H4 (cell line): ENCODE measurements around the gene JPH3. TPM values are rescaled to one million over a fixed set of nuclear protein-coding genes. Genes with fewer than 3 reads are reported as not detected.

Experiments
- DNase-seq: peaks from one replicate; pipeline ENCODE4 v3.0.0-alpha.2; 2015; ENCODE audit warnings: low spot score
- total RNA-seq: library from RNA; depleted of rRNA; stranded (reverse); fragments of >200 nt; shearing (Covaris generic); gene quantifications from 2 replicates; pipeline ENCODE4 v1.2.3, GENCODE V29; 2014

Gene JPH3
- total RNA-seq, 1 experiment from 2014 or later, result 3.3 TPM

GRCh38 chr16:87626905-87627304, 24.6 kb downstream of the JPH3 start:
- DNase-seq, result no peak

- DNase-seq, result no peak
Measured at GRCh38 chr16:87627542-87628245, 25.4 kb downstream of the JPH3 start.

DNA sequence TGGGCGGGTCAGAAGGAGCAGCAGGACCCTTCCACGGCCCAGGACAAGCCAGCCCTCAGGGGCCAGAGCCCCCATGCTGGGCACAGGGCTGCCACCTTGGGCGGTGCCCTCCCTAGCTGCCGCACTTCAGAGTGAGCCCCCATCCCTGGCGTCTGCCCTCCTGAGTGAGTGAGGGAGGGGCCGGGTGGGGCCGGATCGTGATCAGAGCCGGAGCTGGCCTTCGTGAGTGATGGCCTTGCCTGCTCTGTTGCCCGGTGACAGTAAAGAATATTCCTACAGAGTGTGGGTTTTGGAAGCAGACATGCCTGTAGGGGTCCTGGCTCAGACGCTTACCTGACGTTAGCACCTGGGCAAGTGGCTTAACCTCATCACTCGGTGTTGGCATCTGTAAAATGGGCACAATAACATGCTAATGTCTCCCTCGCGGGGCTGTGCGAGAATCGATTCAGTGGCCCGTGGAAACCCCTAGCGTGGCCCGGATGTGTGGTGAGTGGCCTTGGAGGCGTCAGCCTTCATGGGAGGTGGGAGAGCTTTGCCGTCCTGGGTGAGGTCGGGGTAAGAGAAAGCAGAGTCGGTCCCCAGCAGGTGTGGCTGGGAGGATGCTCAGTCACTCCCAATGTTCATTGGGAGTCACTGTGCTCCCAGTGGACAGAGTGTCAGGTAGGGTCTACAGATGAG, 26.1 kb downstream of the JPH3 start:
- DNase-seq, result no peak

DNA sequence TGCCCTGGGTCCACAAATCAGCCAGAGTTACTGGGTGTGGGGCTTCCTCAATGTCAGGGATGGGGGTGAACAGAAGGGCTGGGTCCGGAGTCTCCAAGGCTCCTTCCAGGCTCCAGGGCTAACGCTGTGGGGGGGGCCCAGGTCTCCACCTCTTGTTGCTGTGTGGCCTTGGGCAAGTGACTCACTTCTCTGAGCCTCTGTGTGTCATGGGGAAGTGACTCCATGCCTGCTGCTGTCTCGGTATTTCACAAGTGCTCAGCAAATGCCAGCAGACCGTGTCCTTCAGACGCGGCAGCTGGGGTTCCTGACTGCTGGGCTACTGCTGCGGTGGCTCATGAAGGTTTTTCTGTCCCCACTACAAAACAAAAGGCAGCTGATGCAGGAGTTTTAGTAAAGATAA, 26.6 kb downstream of the JPH3 start:
- peak; percentile 77 for DNase-seq

DNA sequence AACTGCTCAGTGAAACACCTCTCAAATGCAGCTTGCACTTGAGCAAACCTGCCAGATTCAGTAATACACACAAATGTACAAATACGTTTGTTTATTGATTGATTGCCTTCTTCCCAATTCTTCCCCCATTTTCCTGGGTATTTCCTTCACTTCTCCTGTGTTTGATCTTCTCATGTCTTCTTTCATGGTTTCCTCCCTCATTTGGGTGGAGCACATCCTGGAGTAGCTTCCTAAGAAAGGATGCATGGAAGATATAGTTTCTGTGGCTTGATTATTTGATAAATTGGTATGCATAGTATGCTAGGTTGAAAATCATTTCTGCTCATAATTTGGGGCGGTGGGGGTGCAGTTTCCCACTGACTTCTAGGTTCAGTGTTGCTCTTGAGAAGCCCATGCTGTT, 28.8 kb downstream of the JPH3 start:
- DNase-seq, result no peak

DNA sequence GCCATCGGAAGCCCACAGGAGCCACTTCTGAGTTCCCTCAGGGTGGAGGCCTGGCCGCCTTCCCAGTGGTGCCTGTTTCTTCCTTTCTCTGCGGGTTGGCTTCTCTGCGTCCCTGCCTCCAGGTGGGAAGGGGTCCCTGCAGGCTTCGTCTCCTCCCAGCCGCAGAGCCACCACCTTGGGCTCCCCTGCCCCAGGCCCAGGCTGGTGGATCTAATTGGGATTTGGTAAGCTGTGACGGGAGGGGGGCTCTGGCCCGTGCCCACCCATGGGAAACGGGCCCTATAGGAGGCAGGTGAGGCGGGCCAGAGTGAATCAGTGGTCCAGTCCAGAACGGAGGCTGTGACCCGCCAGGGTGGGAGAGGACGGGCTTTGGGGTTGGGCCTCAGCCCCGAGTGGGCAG, 32.1 kb downstream of the JPH3 start:
- DNase-seq, result no peak

DNA sequence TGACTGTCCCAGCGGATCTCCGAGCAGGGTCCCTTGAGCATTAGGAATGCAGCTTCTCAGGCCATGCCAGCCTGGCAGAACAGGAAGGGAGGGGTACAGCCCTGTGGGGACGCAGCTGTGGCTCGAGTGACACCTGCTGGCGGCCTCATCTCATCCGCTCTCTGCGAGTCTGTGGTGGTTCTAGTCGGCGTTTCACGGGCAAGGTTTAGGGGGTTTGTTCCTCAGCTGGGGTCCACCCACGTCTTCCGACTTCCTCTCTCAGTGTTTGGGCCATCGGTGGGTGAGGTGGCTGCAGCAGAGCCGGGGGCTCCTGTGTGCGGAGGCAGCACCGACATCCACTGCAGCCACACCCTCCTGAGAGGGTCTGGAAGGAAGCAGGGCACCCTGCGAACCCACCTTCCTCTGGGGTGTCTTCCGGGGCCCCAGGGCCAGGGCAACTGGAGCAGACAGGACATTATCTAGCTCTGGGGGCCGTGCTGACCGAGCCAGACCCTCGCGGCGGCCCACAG, 33.3 kb downstream of the JPH3 start:
- DNase-seq, result peak; percentile 84

GRCh38 chr16:87636050-87636684, 33.9 kb downstream of the JPH3 start:
- peak; percentile 95 for DNase-seq

DNA sequence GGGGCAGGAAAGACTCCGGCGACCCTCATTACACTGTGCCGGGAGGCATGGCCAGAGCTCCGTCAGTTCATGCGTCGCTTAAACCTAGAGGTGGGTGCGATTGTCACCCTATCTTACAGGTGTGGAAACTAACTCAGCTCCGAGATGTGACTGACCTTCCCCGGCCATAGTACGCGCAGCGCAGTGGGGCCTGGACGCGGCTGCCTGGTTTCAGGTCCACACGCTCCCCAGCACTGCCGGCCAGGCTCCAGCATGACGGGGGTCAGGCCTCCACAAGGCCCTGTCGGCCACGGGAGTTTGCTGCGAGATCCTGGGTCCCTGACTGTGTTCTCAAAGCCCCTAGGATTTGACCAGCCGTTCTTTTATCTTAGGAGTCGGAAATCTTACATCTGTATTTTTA, 34.4 kb downstream of the JPH3 start:
- DNase-seq, result no peak

GRCh38 chr16:87637357-87637756, 35.0 kb downstream of the JPH3 start:
- no peak for DNase-seq

GRCh38 chr16:87638736-87639135, 36.4 kb downstream of the JPH3 start:
- no peak for DNase-seq

DNA sequence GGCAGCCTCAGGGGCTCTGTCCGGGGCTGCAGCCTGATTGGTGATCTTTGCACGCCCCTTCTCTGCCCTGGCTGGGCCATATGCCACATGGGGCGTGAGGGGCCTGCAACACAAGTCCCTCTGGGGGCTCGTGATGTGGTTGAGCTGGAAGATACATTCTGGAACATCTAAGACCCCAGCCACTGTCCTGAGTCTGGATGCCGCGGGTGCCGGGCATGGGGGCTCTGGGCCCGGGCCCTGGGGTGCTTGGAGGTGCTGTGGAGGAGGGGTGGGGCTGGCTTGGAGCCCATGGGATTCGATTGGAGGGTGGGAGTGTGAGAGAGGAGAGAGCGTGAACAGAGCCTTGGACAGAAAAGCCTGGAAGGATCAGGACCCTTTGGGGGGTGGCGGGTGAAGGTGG, 39.4 kb downstream of the JPH3 start:
- DNase-seq, result no peak

GRCh38 chr16:87642491-87642890, 40.2 kb downstream of the JPH3 start:
- DNase-seq, result no peak

- no peak for DNase-seq
Measured at GRCh38 chr16:87644186-87644585, 41.9 kb downstream of the JPH3 start.

- DNase-seq, result no peak
Measured at GRCh38 chr16:87644596-87644995, 42.3 kb downstream of the JPH3 start.

DNA sequence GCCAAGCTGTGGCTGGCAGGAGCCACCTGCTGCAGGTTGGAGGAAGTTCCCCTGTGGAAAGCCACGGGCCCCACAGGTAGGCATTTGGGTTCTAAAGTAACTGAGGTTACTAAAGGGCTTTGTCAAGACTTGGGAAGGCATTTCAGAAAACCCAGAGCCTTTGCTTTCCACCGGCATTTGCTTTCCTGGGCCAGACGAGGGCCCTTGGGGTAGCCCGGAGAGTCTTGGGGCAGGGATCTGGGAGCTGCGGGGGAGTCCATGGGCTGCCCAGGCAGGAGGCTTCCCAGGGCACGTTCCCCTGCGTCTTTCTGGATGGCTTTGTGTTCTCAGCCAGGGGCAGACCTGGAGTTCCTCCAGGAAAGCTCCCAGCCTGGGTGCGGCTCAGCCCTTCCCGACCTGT, 43.5 kb downstream of the JPH3 start:
- DNase-seq, result no peak

DNA sequence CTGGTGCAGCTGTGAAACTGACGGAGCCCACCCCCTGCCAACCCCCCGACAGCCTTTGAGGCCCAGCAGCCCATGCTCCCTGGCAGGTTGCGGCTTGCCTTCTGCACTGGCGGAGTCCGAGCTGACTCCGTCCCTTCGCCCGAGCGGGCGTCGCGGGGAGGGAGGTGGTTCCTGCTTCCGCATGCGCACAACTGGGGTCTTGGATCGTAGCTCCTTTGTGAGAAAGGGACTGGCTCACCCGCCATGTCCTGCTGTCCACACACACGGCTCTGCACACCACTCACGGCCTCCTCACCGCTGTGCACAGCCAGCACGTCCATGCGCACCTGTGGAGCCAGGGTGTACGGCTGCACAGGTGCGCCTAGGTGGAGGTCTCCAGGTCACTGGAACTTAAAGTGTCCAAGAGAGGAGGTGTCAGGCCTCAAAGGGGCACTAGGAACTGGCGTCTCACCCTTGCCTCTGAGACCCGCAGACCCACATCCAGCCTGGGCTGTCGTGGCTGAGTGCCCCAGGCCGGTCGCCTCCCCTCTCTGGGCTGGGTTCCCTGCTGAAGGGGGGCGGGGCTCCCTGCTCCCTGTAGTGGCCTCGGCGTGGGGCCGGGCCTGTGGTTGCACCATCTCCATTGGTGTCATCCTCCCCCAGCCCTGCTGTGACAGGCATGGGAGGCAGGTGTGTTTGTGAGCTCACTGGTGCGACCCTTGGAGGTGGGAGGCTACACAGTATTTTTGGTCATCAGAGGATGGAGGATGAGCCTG, 45.3 kb downstream of the JPH3 start:
- DNase-seq, result no peak

- no peak for DNase-seq
Measured at GRCh38 chr16:87648236-87648635, 45.9 kb downstream of the JPH3 start.

- no peak for DNase-seq
Measured at GRCh38 chr16:87648698-87649487, 46.6 kb downstream of the JPH3 start.

DNA sequence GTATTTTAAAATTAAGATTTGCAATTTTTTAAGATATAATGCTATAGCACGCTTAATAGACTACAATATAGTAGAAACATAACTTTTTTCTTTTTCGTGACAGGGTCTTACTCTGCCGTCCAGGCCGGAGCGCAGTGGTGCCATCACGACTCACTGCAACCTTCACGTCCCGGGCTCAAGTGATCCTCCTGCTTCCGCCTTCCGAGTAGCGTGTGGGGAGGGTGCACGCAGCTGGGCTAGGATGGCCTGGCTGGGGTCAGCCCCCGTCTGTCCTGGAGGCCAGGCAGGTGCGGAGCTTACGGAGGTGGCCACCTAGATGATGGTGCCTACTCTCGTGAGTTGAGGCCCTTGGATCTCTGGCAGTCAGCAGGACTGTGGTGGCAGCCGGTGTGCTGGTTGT, 50.1 kb downstream of the JPH3 start:
- no peak for DNase-seq

DNA sequence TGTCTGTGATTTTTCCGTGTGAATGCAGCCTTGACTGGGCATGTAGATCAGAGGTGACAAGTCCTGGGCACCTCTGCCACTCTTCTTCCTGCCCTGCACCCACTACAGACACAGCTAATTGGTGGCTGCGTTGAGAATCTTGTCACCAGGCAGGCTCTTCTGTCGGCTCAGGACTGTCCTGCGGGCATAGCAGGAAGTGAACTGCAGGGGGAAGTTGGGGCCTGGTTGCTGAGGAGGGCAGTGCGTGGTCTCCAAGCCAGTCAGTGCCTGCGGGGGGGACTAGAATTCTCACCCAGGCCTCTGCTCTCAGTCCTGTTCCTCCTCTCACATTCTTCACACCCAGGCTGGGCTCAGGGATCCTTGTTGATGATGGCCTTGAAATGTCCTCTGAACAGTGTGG, 50.5 kb downstream of the JPH3 start:
- DNase-seq, result no peak
